ENCODE data around the gene TXNDC15.
A peak's percentile ranks its signal among the peaks of the same experiment; 100 is the strongest.
"Not testable (repeated sequence)": the region's sequence is repeated elsewhere in the genome, so short reads cannot be mapped to it uniquely, and the experiment has no call there.

Gene TXNDC15

DNA sequence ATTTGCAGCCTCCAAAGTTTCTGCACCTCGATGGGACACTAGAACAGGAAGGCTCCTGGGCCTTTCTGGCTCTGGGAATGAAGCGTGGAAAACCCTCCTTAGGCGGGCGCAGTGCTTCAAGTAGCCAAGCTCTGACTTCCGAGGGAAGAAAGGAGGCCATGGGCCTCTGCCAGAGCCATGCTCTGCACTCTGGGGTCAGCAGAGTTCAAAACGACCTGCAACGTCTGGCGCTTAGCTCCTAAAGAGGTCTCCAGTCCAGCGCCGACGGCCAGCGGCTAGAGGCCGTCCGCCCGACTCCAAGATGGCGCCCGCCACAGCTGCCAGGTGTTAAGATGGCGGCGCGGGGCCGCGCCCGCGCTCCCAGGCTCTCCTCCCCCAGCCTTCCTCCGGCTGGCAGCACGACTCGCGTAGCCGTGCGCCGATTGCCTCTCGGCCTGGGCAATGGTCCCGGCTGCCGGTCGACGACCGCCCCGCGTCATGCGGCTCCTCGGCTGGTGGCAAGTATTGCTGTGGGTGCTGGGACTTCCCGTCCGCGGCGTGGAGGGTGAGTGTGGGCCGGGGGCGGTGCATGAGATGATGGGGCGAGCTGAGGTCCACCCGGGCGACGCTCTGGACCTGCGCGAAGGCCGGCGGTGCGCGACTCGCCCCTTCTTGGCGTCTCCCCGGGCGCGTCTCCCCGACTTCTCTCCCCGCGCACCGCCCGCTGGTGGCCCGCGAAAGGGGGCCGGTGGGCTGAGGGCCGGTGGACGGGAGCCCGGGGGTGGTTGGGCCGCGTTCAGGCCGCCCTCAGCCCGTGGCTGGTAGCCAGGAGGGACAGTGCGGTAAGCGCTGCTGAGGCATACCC is at the start of gene TXNDC15:
TXNDC15 (plus strand) TSS at position 385 of the 844 bp plus-strand sequence; CDS start at position 442, 57 bp downstream.
- Histone ChIP-seq H3K4me1 (ENCODE audit: control insufficient read depth, insufficient read depth, low read length) (peaks cover 3% of the 10 kb centered on the region; the same call in 1 of the 2 replicates), H3K4me3 (ENCODE audit: low read length) (peak within 1 kb of the TSS; percentile 62), H3K9me3 (ENCODE audit: control insufficient read depth, insufficient read depth, low read length) (no peaks in the 10 kb centered on the region), H3K27ac (ENCODE audit: low read length) (no peak within 1 kb of the TSS), H3K36me3 (ENCODE audit: control insufficient read depth, insufficient read depth, low read length) (no peaks in the 10 kb centered on the region), H3K27me3 (ENCODE audit: control insufficient read depth, insufficient read depth, low read length) (no peaks in the 10 kb centered on the region)
- no CpG with 5 or more reads among the region's 79 CpGs for WGBS (ENCODE audit: insufficient coverage, insufficient read length)
- DNase-seq (ENCODE audit: low read depth, low spot score), result peak; percentile 68

DNA sequence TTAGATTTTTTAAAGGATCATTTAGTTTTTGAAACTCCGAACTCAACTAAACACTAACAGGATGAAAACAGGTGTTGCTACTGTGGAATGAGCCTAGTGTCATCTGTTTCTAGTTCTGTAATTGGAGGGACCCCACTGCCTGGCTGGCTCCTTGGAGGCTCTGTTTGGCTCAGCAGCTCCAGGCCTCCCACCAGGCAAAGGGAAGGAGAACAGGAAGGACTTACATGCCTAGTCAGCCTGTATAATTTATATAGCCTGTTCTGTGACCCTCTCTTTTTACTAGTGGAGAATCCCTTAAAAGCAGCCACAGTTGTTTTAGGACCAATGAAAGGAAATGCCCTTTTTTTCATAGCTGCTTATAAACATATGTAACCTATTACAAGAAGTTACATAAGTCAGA is 49.5 kb upstream of the TXNDC15 start:
- no peak overlapping the region for H3K4me3 ChIP-seq (ENCODE audit: low read length)
- peaks cover 5% of the 10 kb centered on the region; the same call in 1 of the 2 replicates for H3K36me3 ChIP-seq (ENCODE audit: control insufficient read depth, insufficient read depth, low read length)
- no peak for DNase-seq (ENCODE audit: low read depth, low spot score)
- H3K27me3 ChIP-seq (ENCODE audit: control insufficient read depth, insufficient read depth, low read length), result no peaks in the 10 kb centered on the region
- no CpG with 5 or more reads among the region's 1 CpG for WGBS (ENCODE audit: insufficient coverage, insufficient read length)
- H3K4me1 ChIP-seq (ENCODE audit: control insufficient read depth, insufficient read depth, low read length), result no peaks in the 10 kb centered on the region
- no peaks in the 10 kb centered on the region for H3K9me3 ChIP-seq (ENCODE audit: control insufficient read depth, insufficient read depth, low read length)
- no peak overlapping the region for H3K27ac ChIP-seq (ENCODE audit: low read length)

DNA sequence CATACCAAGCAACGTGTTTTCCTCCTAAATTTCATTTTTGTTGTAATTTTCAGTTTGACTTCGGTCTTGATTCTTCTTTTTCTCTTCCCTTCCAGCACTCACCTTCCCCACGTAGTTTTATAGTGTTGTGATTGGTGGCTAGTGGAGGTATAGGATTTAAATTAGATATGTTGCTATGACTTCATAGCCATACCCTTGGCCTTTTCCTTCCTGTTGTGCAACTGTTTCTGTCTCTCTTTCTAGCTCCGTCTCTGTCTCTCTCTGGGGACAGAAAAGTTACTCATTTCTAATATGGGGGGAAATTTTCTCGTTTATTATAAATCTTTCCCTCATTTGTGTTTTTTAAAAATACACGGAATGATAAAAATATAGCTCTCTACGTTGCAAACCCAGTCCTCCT is 49.0 kb upstream of the TXNDC15 start:
- H3K36me3 ChIP-seq (ENCODE audit: control insufficient read depth, insufficient read depth, low read length), result peaks cover 5% of the 10 kb centered on the region; the same call in 1 of the 2 replicates

GRCh38 chr5:134833340-134834032 is 40.7 kb upstream of the TXNDC15 start:
- WGBS (ENCODE audit: insufficient coverage, insufficient read length), result 100% methylated on average over 1 of the region's 3 CpGs

More for the DNA sequence above, 49.0 kb upstream of the TXNDC15 start:
- no CpG with 5 or more reads among the region's 7 CpGs for WGBS (ENCODE audit: insufficient coverage, insufficient read length)
- Histone ChIP-seq H3K27ac (ENCODE audit: low read length) (no peak overlapping the region), H3K4me1 (ENCODE audit: control insufficient read depth, insufficient read depth, low read length) (no peaks in the 10 kb centered on the region), H3K27me3 (ENCODE audit: control insufficient read depth, insufficient read depth, low read length) (no peaks in the 10 kb centered on the region), H3K4me3 (ENCODE audit: low read length) (no peak overlapping the region), H3K9me3 (ENCODE audit: control insufficient read depth, insufficient read depth, low read length) (no peaks in the 10 kb centered on the region)
- no peak for DNase-seq (ENCODE audit: low read depth, low spot score)

GRCh38 chr5:134835623-134836022 is 38.5 kb upstream of the TXNDC15 start:
- H3K4me1 ChIP-seq (ENCODE audit: control insufficient read depth, insufficient read depth, low read length), result no peaks in the 10 kb centered on the region
- no peak for DNase-seq (ENCODE audit: low read depth, low spot score)
- no peaks in the 10 kb centered on the region for H3K27me3 ChIP-seq (ENCODE audit: control insufficient read depth, insufficient read depth, low read length)
- no peak overlapping the region for H3K27ac ChIP-seq (ENCODE audit: low read length)
- no CpG with 5 or more reads among the region's 2 CpGs for WGBS (ENCODE audit: insufficient coverage, insufficient read length)
- no peak overlapping the region for H3K4me3 ChIP-seq (ENCODE audit: low read length)
- 0 out of 2 replicates have a peak, but pooled peaks cover 4% of the 10 kb centered on the region for H3K36me3 ChIP-seq (ENCODE audit: control insufficient read depth, insufficient read depth, low read length)
- no peaks in the 10 kb centered on the region for H3K9me3 ChIP-seq (ENCODE audit: control insufficient read depth, insufficient read depth, low read length)

More at GRCh38 chr5:134833340-134834032, 40.7 kb upstream of the TXNDC15 start:
- H3K27me3 ChIP-seq (ENCODE audit: control insufficient read depth, insufficient read depth, low read length), result no peaks in the 10 kb centered on the region
- DNase-seq (ENCODE audit: low read depth, low spot score), result no peak
- no peaks in the 10 kb centered on the region for H3K9me3 ChIP-seq (ENCODE audit: control insufficient read depth, insufficient read depth, low read length)
- no peaks in the 10 kb centered on the region for H3K4me1 ChIP-seq (ENCODE audit: control insufficient read depth, insufficient read depth, low read length)
- H3K27ac ChIP-seq (ENCODE audit: low read length), result no peak overlapping the region
- 0 out of 2 replicates have a peak, but pooled peaks cover 4% of the 10 kb centered on the region for H3K36me3 ChIP-seq (ENCODE audit: control insufficient read depth, insufficient read depth, low read length)
- no peak overlapping the region for H3K4me3 ChIP-seq (ENCODE audit: low read length)

DNA sequence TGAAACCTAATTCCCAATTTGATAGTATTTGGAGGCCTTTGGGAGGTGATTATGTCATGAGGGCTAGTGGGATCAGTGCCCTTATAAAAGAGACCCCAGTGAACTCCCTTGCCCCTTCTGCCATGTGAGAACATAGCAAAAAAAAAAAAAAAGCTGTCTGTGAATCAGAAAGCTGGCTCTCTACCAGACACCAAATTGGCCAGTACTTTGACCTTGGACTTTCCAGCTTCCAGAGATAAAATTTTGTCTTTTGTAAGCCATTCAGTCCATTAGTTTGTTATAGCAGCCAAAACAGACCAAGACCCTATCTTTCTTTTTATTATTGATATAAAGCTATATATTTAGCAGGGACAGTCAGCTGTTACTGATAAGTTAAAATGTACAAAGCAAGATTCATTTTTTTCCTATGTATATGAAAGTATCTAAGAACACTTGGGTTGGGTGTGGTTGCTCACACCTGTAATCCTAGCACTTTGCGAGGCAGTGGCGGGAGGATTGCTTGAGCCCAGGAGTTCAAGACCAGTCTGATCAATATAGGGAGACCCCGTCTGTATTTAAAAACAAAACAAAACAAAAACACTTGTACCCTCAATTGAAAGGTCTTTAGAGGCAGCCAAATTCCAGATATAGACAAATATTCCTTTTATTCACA is 36.5 kb upstream of the TXNDC15 start:
- no CpG with 5 or more reads among the region's 3 CpGs for WGBS (ENCODE audit: insufficient coverage, insufficient read length)
- H3K4me1 ChIP-seq (ENCODE audit: control insufficient read depth, insufficient read depth, low read length), result no peaks in the 10 kb centered on the region
- H3K36me3 ChIP-seq (ENCODE audit: control insufficient read depth, insufficient read depth, low read length), result 0 out of 2 replicates have a peak, but pooled peaks cover 4% of the 10 kb centered on the region
- H3K4me3 ChIP-seq (ENCODE audit: low read length), result no peak overlapping the region
- no peak for DNase-seq (ENCODE audit: low read depth, low spot score)
- no peaks in the 10 kb centered on the region for H3K9me3 ChIP-seq (ENCODE audit: control insufficient read depth, insufficient read depth, low read length)
- H3K27me3 ChIP-seq (ENCODE audit: control insufficient read depth, insufficient read depth, low read length), result no peaks in the 10 kb centered on the region
- H3K27ac ChIP-seq (ENCODE audit: low read length), result no peak overlapping the region

DNA sequence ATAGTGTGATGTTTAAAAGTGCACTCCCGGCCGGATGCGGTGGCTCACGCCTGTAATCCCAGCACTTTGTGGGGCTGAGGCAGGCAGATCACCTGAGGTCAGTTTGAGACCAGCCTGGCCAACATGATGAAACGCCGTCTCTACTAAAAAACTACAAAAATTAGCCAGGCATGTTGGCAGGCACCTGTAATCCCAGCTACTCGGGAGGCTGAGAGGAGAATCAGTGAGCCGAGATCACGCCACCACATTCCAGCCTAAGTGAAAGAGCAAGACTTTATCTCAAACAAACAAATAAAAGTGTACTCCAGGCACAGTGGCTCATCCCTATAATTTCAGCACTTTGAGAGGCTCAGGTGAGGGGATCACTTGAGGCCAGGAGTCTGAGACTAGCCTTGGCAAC is 35.8 kb upstream of the TXNDC15 start:
- H3K36me3 ChIP-seq (ENCODE audit: control insufficient read depth, insufficient read depth, low read length), result not testable (repeated sequence)

GRCh38 chr5:134840811-134841210 is 33.4 kb upstream of the TXNDC15 start:
- no peaks in the 10 kb centered on the region for H3K4me1 ChIP-seq (ENCODE audit: control insufficient read depth, insufficient read depth, low read length)
- WGBS (ENCODE audit: insufficient coverage, insufficient read length), result no CpG with 5 or more reads among the region's 3 CpGs
- H3K4me3 ChIP-seq (ENCODE audit: low read length), result no peak overlapping the region
- H3K27me3 ChIP-seq (ENCODE audit: control insufficient read depth, insufficient read depth, low read length), result no peaks in the 10 kb centered on the region
- no peaks in the 10 kb centered on the region for H3K9me3 ChIP-seq (ENCODE audit: control insufficient read depth, insufficient read depth, low read length)
- H3K36me3 ChIP-seq (ENCODE audit: control insufficient read depth, insufficient read depth, low read length), result no peaks in the 10 kb centered on the region
- no peak for DNase-seq (ENCODE audit: low read depth, low spot score)
- H3K27ac ChIP-seq (ENCODE audit: low read length), result no peak overlapping the region

More for the DNA sequence above, 35.8 kb upstream of the TXNDC15 start:
- H3K9me3 ChIP-seq (ENCODE audit: control insufficient read depth, insufficient read depth, low read length); H3K27me3 ChIP-seq (ENCODE audit: control insufficient read depth, insufficient read depth, low read length); H3K4me3 ChIP-seq (ENCODE audit: low read length); H3K27ac ChIP-seq (ENCODE audit: low read length); H3K4me1 ChIP-seq (ENCODE audit: control insufficient read depth, insufficient read depth, low read length); DNase-seq (ENCODE audit: low read depth, low spot score): not testable (repeated sequence)
- no CpG with 5 or more reads among the region's 9 CpGs for WGBS (ENCODE audit: insufficient coverage, insufficient read length)

DNA sequence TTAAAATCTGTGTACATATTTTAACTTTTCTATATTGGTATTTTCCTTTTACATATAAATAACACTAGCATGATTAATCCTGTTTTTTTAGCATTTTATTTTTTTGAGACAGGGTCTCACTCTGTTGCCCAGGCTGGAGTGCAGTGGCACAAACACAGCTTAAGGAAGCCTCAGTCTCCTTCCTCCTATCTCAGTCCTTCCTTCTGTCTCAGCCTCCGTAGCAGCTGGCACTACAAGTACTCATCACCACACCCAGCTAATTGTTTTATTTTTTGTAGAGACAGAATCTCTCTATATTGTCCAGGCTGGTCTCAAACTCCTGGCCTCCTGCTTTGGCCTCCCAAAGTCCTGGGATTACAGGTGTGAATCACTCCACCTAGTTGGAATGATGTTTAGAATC is 29.9 kb upstream of the TXNDC15 start:
- Histone ChIP-seq H3K4me1 (ENCODE audit: control insufficient read depth, insufficient read depth, low read length) (no peaks in the 10 kb centered on the region), H3K4me3 (ENCODE audit: low read length) (no peak overlapping the region), H3K27me3 (ENCODE audit: control insufficient read depth, insufficient read depth, low read length) (no peaks in the 10 kb centered on the region), H3K9me3 (ENCODE audit: control insufficient read depth, insufficient read depth, low read length) (no peaks in the 10 kb centered on the region), H3K27ac (ENCODE audit: low read length) (no peak overlapping the region), H3K36me3 (ENCODE audit: control insufficient read depth, insufficient read depth, low read length) (no peaks in the 10 kb centered on the region)
- no CpG with 5 or more reads among the region's 1 CpG for WGBS (ENCODE audit: insufficient coverage, insufficient read length)
- no peak for DNase-seq (ENCODE audit: low read depth, low spot score)

GRCh38 chr5:134845335-134845851 is 28.8 kb upstream of the TXNDC15 start:
- H3K27me3 ChIP-seq (ENCODE audit: control insufficient read depth, insufficient read depth, low read length), result no peaks in the 10 kb centered on the region
- H3K4me3 ChIP-seq (ENCODE audit: low read length), result peak overlapping the region; percentile 78; the same call in 1 of the 2 replicates
- no peak for DNase-seq (ENCODE audit: low read depth, low spot score)
- H3K27ac ChIP-seq (ENCODE audit: low read length), result no peak overlapping the region
- no CpG with 5 or more reads among the region's 12 CpGs for WGBS (ENCODE audit: insufficient coverage, insufficient read length)
- H3K4me1 ChIP-seq (ENCODE audit: control insufficient read depth, insufficient read depth, low read length), result no peaks in the 10 kb centered on the region
- H3K36me3 ChIP-seq (ENCODE audit: control insufficient read depth, insufficient read depth, low read length), result no peaks in the 10 kb centered on the region
- H3K9me3 ChIP-seq (ENCODE audit: control insufficient read depth, insufficient read depth, low read length), result no peaks in the 10 kb centered on the region
